HG02938 (cell line): Measurements from ENCODE around the gene FANK1.

ENCODE experiments used
- ATAC-seq: cut with Tn5 transposase; IDR thresholded peaks from one replicate; pipeline ENCODE4 v1.9.1; 2021; ENCODE audit warnings: mild to moderate bottlenecking, moderate library complexity; ENCODE audit not compliant: unreplicated experiment

Gene FANK1

DNA sequence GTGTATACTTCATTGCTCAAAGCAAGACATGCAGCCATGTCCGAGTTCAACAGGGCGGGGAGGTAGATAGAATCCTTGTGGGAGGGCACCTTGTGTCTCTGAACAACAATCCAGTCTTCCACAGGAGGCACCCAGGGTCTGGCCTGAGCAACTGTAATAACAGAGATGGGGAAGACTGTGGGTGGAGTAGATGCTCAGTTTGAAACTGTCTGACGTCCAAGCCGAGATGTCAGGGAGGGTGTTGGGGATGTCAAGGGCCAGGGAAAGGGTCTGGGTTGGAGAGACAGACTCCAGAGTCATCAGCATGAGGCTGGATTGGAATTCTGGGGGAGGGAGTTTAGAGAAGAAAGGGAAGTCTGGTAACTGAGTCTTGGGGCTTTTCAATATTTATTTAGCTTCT is 88.0 kb downstream of the FANK1 start:
- ATAC-seq, result no peak

DNA sequence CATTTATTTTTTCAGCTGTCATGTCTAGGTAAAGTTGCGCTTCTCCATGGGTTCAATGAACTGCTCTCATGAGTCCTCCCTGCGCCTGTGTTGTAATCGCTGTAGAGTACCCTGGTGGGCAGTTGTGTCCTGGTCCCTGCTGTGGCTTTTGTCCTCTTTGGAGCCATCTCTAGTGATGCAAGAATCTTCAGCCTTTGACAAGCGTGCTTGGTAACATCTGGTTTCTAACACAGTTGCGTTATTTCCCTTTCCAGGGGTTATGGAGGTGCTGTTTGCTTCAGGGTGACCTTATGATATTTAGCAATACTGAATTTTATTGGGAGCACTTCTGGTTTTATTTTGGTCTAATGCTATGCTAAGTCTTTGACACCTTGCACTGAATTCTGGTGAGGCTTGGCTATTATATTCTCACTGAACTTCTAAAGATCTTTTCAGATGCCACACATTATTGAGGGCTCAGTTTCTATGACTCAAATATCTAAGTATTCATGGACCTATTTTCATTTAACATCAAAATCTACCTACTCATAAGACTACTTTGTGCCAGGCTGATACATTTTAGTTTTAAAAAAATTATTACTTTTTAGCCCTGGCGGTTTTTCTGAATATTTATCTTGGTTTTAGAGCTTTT is 88.6 kb downstream of the FANK1 start:
- no peak for ATAC-seq

DNA sequence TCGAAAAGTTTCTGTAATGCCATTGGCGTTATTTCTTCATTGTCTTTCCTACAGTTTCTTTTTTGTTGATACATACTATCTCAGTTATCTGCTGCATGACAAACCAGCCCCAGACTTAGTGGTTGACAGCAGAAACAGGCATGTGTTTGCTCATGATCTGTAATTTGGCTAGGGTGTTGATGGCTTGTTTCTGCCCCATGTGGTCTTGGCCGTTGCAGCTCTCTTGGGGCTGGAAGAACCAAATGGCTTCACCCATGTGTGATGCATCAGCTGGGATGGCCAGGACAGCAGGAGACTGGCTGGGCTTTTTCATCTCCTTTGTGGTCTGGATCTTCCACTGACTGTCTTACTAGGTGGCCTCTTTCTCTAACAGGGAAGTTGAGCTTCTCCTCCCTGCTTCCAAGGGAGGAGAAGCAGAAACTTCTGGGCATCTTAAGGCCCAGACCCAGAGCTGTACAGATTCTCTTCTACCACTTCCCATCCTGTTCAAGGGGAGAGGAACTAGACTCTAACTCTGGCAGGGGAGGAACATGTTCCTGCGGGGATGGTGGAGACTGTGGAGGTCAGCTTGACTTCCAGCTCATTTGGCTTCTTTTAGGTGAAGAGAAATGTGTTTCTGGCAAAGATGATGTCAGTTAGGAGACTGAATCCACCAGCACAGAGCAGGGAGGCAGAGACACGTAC is 89.3 kb downstream of the FANK1 start:
- no peak for ATAC-seq

DNA sequence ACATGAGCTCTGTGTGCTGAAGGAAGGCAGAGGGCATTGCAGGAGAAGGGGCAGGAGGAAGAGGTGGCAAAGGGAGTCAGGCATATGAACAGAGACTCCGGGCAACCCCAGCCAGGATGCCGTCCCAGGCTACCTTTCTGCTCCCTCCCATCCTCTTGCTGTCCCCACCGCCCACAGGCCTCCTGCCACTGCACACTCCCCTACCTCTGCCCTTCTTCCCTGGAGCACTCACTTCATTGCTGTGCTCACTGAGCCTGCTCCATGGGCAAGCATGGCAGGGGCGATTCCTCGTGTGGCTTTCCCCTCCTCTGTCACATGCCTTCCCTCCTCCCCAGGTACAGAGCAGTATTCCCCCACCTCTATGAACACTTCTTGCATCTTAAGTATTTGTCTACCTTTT is 93.4 kb downstream of the FANK1 start:
- no peak for ATAC-seq

DNA sequence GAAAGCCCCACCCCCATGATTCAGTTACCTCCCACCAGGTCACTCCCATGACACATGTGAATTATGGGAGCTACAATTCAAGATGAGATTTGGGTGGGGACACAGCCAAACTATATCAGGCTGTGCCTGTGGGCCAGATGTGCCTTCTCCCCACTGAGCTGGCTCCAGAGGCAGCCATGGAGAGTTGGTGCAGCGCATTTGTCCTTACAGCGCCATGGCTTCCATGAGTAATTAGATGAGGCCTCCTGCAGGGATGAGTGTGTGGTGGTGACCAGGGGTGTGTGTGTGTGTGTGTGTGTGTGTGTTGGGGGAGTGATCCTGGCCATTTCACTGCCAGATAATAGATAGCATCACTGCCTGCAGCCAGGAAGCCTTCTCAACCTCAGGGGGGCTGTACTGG is 94.6 kb downstream of the FANK1 start:
- no peak for ATAC-seq

DNA sequence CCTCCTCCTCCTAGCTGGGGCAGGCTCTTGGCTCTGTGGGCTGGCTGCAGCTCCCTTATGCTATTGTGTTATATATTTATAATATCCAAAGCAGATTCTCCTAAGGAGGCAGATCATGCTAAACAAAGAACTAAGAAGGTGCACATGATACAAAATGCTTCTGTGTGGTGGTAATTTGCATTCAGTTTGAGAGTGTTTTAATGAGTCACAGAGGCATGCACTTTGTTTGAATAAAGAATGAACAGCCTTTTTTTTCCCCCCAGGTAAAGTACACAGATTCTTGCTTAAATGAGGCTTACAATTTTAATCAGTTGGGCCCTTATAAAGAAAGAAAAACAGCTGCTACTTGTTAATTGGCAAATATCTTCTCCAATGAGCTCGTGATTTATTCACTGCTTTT is 95.0 kb downstream of the FANK1 start:
- ATAC-seq, result no peak

DNA sequence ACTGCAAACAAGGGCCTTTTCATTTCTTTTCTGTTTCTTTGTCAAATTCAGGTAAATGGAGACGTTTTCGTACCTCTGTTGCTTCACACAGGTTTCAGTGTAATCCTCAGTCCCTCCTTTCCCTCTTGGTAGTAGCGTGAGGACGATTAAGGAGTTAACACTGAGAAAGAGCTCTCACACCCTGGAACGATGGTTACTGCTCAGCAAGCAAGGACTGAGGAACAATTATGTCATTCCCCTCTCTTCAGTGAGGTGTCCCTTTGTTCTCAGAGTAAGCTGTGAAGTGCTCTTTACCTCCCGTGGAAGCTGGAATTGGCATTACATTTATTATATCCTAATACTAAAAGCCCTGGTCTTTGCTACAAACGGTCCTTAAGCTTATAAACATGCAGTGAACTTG is 95.9 kb downstream of the FANK1 start:
- ATAC-seq, result no peak

DNA sequence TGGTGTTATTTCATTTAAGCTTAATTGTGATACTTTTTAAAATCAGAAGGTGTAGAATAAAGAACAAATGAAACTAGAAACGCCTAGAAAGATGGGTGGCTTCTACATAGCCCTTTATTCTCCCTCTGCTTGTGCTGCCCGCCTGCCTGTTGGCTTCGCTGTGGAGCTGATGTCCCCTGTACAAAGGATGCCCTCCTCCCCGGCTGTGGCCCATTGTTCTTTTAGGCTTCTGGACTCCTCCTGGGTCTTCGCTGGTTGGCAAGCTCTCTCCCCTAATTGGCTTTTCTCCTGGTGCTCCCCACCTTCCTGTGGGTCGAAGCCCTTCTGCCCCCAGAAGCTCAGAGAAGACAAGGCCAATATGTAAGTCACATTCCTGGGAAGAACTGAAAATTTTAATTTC is 98.2 kb downstream of the FANK1 start:
- ATAC-seq, result no peak

DNA sequence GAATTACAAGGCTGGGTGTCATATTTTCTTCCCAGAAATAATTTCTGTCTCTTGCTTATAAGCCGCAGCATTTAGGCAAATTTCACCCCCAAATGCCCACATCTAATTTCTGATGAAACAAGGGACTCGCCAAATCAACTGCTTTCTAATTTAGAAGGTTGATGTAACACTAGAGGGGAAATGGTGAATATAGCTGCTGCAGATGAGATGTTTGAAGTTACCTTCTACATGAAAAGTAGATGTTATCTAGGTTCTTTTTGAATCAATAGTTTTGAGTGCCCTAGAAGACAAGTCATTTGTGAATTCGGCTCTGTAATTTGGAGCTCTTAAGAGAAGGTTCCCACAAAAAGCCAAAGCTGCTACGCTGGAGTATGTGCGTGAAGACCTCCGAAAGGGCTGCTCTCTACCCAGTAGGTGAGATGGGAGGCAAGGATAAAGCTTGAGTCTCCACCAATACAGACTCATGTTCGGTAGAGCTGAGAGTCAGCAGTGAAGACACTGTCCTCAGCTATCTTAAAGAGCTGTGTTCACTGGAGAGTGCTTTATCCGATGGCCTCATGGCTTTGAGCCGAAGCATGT is 99.5 kb downstream of the FANK1 start:
- no peak for ATAC-seq

DNA sequence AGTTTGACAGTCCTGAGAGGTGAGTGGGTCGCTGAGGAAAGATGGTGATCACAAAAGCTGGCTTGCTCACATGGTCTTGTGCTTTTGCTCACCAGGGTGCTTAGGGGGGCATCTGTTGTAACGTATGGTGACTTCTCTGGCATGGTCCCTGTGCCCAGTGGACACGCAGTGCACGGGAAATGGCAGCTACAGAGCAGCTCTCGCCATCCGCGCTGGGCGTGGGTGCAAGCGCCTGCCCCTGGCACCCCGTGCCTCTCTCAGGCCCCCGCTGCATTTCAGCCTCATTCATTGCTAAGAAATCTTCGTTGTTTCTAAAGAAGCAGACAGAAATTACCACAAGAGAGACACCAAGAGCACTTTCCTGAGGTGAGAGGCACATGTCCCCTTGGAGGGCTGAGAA is 101.2 kb downstream of the FANK1 start:
- no peak for ATAC-seq

DNA sequence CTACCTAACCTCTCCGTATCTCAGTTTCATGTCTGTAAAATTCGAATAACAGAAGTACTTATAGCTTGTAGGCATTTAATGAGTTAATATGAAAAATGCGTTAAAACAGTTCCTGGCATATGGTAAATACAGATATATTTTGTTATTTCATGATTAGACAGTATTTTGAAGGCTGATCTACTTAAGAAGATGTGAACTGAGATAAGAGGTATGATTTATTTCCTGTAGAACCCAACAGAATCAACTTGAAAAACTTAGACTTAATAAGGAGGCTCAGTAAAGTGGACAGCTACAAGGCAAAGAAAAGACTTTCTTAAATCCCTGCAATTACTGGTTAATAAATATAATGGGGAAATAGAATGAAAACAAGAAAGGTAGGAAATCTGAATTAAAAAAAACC is 103.3 kb downstream of the FANK1 start:
- ATAC-seq, result no peak

DNA sequence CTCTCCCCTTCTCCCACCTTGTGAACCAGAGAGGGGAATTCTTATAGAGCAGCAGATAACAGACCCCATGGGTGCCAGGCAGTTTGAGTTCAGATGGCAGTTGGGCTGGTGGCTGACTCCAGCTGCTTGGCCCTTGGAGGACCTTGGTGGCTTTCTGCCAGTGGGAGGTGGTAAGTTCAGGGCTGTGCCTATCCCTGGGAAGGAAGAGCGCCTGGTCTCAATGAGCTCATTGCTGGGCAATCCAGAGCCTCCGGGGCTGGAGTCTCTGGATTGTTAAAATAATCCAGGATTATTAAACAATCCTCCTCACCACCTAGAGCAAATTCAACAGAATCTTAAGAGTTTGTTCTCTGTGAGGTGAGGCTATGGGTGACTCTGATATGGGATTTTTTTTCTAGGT is 105.2 kb downstream of the FANK1 start:
- ATAC-seq, result no peak

DNA sequence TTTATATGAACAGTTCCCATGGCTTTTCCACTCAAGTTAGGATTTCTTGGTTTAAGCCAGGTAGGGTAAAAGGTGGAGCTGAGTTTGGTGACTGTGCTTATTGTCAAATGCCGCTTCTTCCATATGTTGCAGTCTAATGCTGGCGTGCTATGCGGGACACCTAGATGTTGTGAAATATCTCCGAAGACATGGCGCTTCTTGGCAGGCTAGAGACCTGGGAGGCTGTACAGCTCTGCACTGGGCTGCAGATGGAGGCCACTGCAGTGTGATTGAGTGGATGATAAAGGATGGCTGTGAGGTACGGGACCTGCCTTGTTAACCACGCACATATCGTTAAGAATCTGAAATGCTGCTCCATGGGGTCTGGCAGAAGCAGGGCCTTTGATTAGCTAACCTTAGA is 108.4 kb downstream of the FANK1 start:
- no peak for ATAC-seq

DNA sequence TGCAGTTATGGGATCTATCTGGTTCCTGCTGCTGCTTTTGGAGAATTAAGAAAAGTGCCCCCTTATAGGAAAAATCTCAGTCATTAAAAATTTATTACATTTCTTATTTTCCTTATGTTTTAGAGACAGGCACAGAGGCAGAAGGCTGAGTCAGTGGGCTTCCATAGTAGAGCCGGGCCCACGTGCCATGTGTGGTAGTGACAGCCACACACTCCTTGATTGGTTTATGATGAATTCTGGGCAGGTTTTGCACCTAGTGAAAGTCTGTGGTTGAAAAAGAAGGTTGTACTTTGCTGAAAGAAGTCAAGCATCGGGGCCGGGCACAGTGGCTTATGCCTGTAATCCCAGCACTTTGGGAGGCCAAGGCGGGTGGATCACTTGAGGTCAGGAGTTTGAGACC is 109.9 kb downstream of the FANK1 start:
- ATAC-seq, result no peak

DNA sequence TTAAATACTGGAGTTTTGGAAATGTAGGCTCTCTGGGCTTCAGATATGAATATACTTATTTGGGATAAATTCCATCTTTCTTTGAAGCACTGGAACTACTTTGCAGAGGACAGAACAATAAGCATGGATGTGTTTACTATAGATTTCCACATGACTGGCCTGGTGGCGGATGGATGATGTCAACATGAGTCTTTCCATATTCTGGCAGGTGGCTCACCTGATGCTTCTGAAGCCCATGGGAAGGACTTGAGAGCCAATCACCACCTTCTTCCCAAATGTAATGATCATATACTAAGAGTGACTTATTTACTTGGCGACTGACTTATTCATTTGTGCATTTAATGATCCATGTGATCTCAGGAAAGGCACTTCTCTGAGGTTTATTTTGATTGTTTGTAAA is 110.5 kb downstream of the FANK1 start:
- ATAC-seq, result no peak

DNA sequence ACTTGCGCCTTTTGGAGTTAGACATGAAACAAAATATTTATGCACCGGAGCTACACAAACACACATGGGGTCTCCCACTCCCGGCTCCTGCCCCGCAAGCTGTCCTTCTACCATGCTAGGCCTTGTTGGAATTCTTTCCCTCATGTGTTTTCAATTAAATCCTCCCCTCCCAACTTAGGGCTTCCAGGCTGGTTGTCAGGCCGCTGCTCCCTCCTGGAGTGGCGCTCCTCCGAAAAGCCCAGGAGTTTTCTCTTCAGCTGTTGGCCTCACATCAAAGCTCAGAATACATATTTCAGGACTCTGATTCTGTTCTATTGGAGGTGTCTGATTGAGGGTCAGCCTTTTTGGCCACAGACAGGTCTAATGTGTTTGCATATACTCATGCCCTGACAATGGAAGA is 113.3 kb downstream of the FANK1 start:
- no peak for ATAC-seq

DNA sequence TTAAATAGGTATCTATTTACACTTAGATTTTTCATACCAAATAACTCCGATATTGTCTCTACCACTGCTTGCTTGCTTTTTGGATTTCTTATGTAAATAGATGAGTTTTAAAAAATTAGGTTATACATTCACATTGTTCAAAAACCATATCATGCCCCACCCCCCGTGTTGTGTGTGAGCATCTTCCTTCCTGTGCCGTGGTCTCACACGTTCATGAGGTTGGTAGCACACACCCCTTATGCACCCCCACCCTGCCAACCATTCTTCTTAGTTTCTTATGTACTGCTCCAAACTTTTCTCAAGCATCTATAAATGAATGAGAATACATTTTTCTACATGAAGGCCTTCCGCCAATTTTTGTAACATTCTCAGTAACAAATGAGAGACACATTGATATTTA is 115.6 kb downstream of the FANK1 start:
- no peak for ATAC-seq

DNA sequence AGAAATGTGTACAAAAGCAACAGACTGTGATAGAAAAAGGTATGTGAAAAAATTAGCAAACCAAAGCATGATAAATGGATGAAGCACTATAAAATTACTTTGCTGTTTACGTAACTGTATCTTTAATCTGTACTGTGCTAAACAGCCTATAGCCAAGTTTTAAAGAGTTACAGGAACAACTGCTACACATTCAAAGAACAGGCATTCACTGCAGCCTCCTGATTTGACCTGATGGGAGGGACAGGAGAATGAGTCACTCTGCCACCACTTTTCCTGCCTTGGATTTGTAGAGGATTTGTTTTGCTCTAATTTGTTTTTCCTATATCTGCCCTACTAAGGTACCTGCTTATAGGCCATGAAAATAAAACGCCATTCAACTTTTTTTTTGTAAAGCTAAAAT is 116.1 kb downstream of the FANK1 start:
- ATAC-seq, result no peak

DNA sequence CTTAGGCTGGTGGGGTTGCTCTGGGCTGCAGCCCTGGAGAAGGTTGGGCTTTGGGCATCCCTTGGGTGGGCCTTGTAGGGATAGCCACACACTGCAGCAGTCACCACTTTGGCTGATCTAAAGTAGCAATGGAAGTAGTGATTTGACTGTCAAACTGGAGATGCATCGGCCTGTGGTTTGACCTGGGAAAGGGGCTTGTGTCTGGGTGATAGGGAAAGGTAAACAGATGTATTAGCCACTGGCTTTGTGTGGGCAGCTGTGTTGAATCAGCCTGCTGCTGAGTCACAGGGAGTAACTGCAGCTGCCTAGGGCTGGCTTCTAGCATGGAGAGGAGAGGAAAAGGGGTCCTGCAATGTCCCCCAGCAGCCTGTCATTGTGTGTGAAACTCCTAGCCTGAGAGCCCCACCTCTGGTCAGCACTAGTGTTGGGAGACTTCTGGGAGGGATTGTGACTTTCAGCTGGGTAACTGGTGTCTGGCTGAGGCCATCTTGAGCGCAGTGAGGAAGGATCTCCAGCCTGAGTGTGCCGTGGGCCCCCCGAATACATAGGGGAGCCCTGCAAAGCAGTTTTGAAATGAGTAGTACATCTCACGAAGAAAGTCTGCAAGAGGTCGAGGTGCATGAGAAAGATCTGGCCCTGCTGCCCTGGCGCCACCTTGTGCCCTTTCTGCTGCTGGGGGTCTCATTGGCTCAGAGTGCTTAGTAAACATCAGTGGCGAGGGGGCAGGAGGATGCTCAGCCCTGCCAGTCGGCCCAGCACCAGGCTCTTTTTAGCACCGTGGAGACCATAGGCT is 117.3 kb downstream of the FANK1 start:
- ATAC-seq, result no peak

DNA sequence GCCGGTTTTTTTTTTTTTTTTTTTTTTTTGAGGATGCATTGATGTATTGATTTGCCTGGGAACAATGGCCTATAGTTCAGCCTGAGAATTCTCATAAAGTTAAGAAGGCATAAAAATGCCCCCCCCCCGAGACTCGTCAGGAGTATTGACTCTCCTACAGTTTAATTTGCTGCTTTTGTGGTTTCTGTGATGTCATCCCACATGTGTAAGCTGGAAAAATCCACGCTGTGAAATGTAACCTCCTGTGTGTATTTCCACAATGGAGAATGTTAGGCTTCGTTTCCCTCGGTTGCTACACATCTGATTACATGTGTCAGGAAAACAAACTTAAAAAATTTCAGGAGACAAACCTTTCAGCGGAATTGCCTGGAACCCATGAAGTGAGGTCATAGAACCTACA is 117.9 kb downstream of the FANK1 start:
- ATAC-seq, result no peak

DNA sequence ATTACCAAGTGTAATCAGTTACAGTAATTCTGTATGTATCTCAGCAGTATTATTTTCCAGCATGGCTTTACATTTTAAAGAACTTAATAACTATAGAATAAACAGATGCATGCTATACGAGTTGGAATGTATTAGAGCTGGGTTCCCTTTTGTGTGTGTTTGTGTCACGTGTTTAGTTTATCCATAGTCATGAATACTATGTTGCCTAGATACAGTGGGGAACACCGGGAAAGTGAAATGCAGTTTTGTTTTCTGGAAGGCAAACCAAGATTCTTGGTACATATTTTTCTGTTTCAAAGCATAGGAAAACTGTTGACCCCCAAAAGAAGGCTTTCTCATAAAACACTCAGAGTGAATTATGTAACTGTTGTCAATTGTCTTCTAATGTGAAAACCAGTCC is 119.0 kb downstream of the FANK1 start:
- no peak for ATAC-seq
